Loucy (cell line): ENCODE results near the gene SMOC1.

Experiments used
- H2AFZ ChIP-seq: fragments of 200-600 bp; sonication (generic); 2 replicates; pipeline ENCODE4 v1.6.0; 2016; ENCODE audit warnings: antibody characterized with exemption, mild to moderate bottlenecking, low read length, moderate library complexity
- H3F3A ChIP-seq: fragments of 200-600 bp; 2 replicates; pipeline ENCODE4 v1.6.0; 2016; ENCODE audit warnings: antibody characterized with exemption, low read depth, mild to moderate bottlenecking
- H3K27me3 ChIP-seq: fragments of 200-600 bp; sonication (generic); 2 replicates; pipeline ENCODE4 v1.6.1; 2014; ENCODE audit warnings: low read length, mild to moderate bottlenecking; ENCODE audit not compliant: insufficient read depth, poor library complexity, severe bottlenecking
- H3K36me3 ChIP-seq: fragments of 200-600 bp; sonication (generic); 2 replicates; pipeline ENCODE4 v1.6.1; 2016; ENCODE audit warnings: low read length; ENCODE audit not compliant: insufficient read depth
- H3K4me1 ChIP-seq: fragments of 200-600 bp; sonication (generic); 2 replicates; pipeline ENCODE4 v1.5.1; 2014; ENCODE audit warnings: low read length, mild to moderate bottlenecking; ENCODE audit not compliant: insufficient read depth, poor library complexity, severe bottlenecking
- H3K4me2 ChIP-seq: fragments of 200-600 bp; sonication (generic); 2 replicates; pipeline ENCODE4 v1.6.0; 2014; ENCODE audit warnings: antibody characterized with exemption, low read length, low read depth, mild to moderate bottlenecking; ENCODE audit not compliant: poor library complexity, severe bottlenecking
- H3K4me3 ChIP-seq: fragments of 200-600 bp; sonication (generic); 2 replicates; pipeline ENCODE4 v1.5.1; 2014; ENCODE audit warnings: low read length, mild to moderate bottlenecking, mixed read lengths; ENCODE audit not compliant: poor library complexity, severe bottlenecking
- H3K79me2 ChIP-seq: fragments of 200-600 bp; sonication (generic); 2 replicates; pipeline ENCODE4 v1.6.1; 2014; ENCODE audit warnings: low read length; ENCODE audit not compliant: insufficient read depth
- H3K9ac ChIP-seq: fragments of 200-600 bp; sonication (generic); 2 replicates; pipeline ENCODE4 v1.6.0; 2014; ENCODE audit warnings: mild to moderate bottlenecking, low read depth, low read length, moderate library complexity; ENCODE audit not compliant: poor library complexity, severe bottlenecking
- H3K9me2 ChIP-seq: fragments of 200-600 bp; sonication (generic); replicated peaks from 2 replicates; pipeline ENCODE4 v1.6.1; 2016; ENCODE audit warnings: low read depth, low read length, mixed read lengths
- H3K9me3 ChIP-seq: fragments of 200-600 bp; sonication (generic); 2 replicates; pipeline ENCODE4 v1.6.1; 2014; ENCODE audit warnings: mild to moderate bottlenecking, antibody characterized with exemption, low read length, low read depth; ENCODE audit not compliant: insufficient read depth
- H4K20me1 ChIP-seq: fragments of 200-600 bp; sonication (generic); 2 replicates; pipeline ENCODE4 v1.6.0; 2014; ENCODE audit warnings: antibody characterized with exemption, low read length, mild to moderate bottlenecking; ENCODE audit not compliant: insufficient read depth, poor library complexity, severe bottlenecking
- EZH2phosphoT487 ChIP-seq: fragments of 200-600 bp; IDR thresholded peaks from 2 replicates; pipeline ENCODE4 v1.6.1; 2018; ENCODE audit warnings: antibody characterized with exemption, mild to moderate bottlenecking, moderate library complexity, borderline replicate concordance
- TF ChIP-seq, protein P1 (sequence below): fragments of 200-600 bp; sonication (generic); conservative IDR thresholded peaks from 2 replicates; pipeline ENCODE4 v1.5.1; 2014; ENCODE audit warnings: mild to moderate bottlenecking, antibody characterized with exemption, low read length

Gene SMOC1

DNA sequence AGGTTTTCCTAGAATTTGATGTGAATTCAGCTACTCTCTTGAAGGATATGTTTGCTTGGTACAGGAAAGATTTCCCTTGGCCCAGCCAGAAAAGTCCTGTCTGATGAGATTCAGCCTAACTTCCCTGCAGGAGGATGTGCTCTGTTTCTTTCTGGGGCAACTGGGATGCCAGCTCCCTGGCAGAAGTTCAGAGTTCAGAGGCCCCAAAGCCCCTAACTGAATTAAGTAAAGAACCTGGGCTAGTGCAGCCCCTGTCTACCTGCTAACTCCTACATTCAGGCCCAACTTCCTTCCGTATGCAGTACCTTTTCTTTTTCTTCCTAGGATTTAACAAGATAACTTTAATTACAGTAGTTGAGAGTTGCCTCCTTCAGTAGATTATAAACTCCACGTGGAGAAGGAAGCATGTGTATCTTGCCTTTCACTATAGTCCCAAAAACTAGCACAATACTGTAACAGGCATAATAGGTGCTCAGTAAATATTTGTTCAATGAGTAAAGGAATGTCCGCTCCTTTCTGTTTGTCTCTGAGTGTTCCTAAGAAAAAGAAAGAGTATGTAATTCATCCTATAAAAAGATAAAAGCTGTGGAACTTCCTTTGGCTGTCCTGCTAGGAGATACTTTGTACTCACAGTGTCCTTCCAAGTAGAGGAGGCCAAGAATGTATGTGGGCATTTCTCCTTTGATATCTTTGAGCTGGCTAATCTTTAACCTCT, 168.5 kb downstream of the SMOC1 start:
- no peaks in the 10 kb centered on the region for H3K79me2 ChIP-seq
- no peaks in the 10 kb centered on the region for H3K27me3 ChIP-seq
- no peak overlapping the region for H2AFZ ChIP-seq
- no peaks in the 10 kb centered on the region for H3K9me3 ChIP-seq
- H3K9me2 ChIP-seq, result no peaks in the 10 kb centered on the region
- no peaks in the 10 kb centered on the region for H3F3A ChIP-seq
- no peaks in the 10 kb centered on the region for H3K36me3 ChIP-seq
- no peaks in the 10 kb centered on the region for H4K20me1 ChIP-seq
- no peak overlapping the region for H3K4me3 ChIP-seq
- TF ChIP-seq, protein P1, sequence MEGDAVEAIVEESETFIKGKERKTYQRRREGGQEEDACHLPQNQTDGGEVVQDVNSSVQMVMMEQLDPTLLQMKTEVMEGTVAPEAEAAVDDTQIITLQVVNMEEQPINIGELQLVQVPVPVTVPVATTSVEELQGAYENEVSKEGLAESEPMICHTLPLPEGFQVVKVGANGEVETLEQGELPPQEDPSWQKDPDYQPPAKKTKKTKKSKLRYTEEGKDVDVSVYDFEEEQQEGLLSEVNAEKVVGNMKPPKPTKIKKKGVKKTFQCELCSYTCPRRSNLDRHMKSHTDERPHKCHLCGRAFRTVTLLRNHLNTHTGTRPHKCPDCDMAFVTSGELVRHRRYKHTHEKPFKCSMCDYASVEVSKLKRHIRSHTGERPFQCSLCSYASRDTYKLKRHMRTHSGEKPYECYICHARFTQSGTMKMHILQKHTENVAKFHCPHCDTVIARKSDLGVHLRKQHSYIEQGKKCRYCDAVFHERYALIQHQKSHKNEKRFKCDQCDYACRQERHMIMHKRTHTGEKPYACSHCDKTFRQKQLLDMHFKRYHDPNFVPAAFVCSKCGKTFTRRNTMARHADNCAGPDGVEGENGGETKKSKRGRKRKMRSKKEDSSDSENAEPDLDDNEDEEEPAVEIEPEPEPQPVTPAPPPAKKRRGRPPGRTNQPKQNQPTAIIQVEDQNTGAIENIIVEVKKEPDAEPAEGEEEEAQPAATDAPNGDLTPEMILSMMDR, result no peak
- TF ChIP-seq EZH2phosphoT487, result no peak
- H3K9ac ChIP-seq, result no peak overlapping the region
- H3K4me1 ChIP-seq, result no peaks in the 10 kb centered on the region
- no peak overlapping the region for H3K4me2 ChIP-seq

DNA sequence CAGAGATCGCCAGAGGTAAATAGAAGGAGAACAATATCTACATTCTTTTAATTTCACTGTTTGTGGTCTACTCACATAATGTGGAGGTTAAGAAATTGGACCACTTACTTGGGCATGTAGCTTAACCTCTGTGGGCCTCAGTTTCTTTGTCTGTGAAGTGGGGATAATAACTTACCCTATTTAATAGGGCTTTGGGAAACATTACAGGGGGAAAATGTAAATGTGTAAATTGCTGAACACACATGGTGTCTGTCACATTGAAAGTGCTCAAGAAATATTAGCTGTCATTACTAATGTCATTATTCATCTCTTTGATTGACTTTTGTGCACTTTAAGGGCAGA, 169.1 kb downstream of the SMOC1 start:
- no peaks in the 10 kb centered on the region for H3F3A ChIP-seq
- H2AFZ ChIP-seq, result no peak overlapping the region
- H3K9me3 ChIP-seq, result no peaks in the 10 kb centered on the region
- H3K9ac ChIP-seq, result no peak overlapping the region
- no peak overlapping the region for H3K4me2 ChIP-seq
- H4K20me1 ChIP-seq, result no peaks in the 10 kb centered on the region
- H3K79me2 ChIP-seq, result no peaks in the 10 kb centered on the region
- H3K4me1 ChIP-seq, result no peaks in the 10 kb centered on the region
- no peak overlapping the region for H3K4me3 ChIP-seq
- no peaks in the 10 kb centered on the region for H3K27me3 ChIP-seq
- H3K36me3 ChIP-seq, result no peaks in the 10 kb centered on the region
- TF ChIP-seq EZH2phosphoT487, result no peak
- TF ChIP-seq, protein P1, result no peak
- no peaks in the 10 kb centered on the region for H3K9me2 ChIP-seq

GRCh38 chr14:70049605-70050004, 170.4 kb downstream of the SMOC1 start:
- Histone ChIP-seq H3K79me2 (no peaks in the 10 kb centered on the region), H4K20me1 (no peaks in the 10 kb centered on the region), H3K4me1 (no peaks in the 10 kb centered on the region), H3K9me3 (no peaks in the 10 kb centered on the region), H3K9ac (no peak overlapping the region), H3K9me2 (no peaks in the 10 kb centered on the region), H3K4me3 (no peak overlapping the region), H3K4me2 (no peak overlapping the region), H3K27me3 (no peaks in the 10 kb centered on the region), H3K36me3 (no peaks in the 10 kb centered on the region), H2AFZ (no peak overlapping the region), H3F3A (no peaks in the 10 kb centered on the region)
- no peak for TF ChIP-seq EZH2phosphoT487
- TF ChIP-seq, protein P1, result no peak
